Panc1 (cell line): ENCODE data around the gene ASXL2.

ENCODE experiments used
- POLR2AphosphoS5 ChIP-seq: IDR thresholded peaks from 2 replicates; pipeline ENCODE4 v1.6.1; 2012; ENCODE audit warnings: mild to moderate bottlenecking, low read depth, low read length, moderate library complexity
- TF ChIP-seq, protein P1 (sequence below): fragments of 450-650 bp; IDR thresholded peaks from 2 replicates; pipeline ENCODE4 v1.5.1; 2017; ENCODE audit warnings: mild to moderate bottlenecking

DNA sequence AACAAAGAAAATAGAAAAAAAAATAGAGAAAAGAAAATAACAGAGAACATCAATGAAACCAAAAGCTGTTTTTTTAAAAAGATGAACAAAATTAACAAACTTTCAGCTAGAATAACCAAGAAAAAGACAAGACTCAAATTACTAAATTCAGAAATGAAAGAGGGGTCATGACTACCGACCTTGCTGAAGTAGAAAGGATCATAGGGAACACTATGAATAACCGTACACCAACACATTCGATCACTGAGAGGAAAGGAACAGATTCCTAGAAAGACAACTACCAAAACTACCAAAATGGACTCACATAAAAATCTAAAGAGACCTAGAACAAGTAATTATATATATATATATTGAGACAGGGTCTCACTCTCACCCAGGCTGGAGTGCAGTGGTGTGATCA is 167.5 kb downstream of the ASXL2 start:
- TF ChIP-seq, protein P1, sequence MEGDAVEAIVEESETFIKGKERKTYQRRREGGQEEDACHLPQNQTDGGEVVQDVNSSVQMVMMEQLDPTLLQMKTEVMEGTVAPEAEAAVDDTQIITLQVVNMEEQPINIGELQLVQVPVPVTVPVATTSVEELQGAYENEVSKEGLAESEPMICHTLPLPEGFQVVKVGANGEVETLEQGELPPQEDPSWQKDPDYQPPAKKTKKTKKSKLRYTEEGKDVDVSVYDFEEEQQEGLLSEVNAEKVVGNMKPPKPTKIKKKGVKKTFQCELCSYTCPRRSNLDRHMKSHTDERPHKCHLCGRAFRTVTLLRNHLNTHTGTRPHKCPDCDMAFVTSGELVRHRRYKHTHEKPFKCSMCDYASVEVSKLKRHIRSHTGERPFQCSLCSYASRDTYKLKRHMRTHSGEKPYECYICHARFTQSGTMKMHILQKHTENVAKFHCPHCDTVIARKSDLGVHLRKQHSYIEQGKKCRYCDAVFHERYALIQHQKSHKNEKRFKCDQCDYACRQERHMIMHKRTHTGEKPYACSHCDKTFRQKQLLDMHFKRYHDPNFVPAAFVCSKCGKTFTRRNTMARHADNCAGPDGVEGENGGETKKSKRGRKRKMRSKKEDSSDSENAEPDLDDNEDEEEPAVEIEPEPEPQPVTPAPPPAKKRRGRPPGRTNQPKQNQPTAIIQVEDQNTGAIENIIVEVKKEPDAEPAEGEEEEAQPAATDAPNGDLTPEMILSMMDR = no peak
- no peak for TF ChIP-seq POLR2AphosphoS5
